SK-N-MC (cell line): ENCODE data around the gene NACAD.

ENCODE experiments used
- EZH2 ChIP-seq: fragments of 200-600 bp; sonication (generic); IDR thresholded peaks from one replicate; pipeline ENCODE4 v1.6.1; 2017; ENCODE audit warnings: antibody characterized with exemption
- FOXP2 ChIP-seq: optimal IDR thresholded peaks from 2 replicates; pipeline ENCODE3; 2011; ENCODE audit warnings: mild to moderate bottlenecking, moderate library complexity; ENCODE audit not compliant: insufficient read depth; ENCODE audit errors: extremely low read length, control extremely low read depth
- POLR2AphosphoS5 ChIP-seq: IDR thresholded peaks from 2 replicates; pipeline ENCODE4 v1.6.1; 2012; ENCODE audit warnings: mild to moderate bottlenecking, low read depth, low read length, borderline replicate concordance

DNA sequence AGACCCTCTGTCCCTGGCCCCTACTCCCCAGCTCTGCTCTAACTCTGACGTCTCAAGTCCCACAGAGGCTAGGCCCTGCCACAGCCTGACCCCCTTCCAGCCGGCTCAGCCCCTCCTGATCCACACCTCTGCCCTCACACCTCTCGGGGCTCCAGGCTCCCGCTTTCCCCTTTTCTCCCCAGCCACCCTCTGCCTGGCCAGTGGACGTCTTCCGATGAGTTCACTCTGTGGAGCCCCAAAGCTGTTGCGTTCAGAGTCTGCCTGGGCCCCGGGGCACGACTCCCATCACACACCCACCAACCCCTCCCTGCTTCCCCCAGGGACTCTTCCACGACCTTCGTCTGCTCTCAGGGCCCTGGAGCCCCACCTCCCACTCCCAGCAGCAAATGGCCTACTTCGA, 41.1 kb upstream of the NACAD start:
- TF ChIP-seq EZH2 (no peak), POLR2AphosphoS5 (no peak), FOXP2 (no peak)
